H9 (cell line): ENCODE results near the gene OR10AD1. TPM values are rescaled to one million over a fixed set of nuclear protein-coding genes. Genes with fewer than 3 reads are reported as not detected.

ENCODE experiments used
- DNase-seq: peaks from one replicate; pipeline ENCODE4 v3.0.0-alpha.2; 2017
- H2AFZ ChIP-seq: one replicate; pipeline ENCODE4 v1.6.1; 2013; ENCODE audit warnings: mild to moderate bottlenecking, low read length, control low read depth, moderate library complexity
- H2AK5ac ChIP-seq: 2 replicates; pipeline ENCODE4 v1.6.1; 2013; ENCODE audit warnings: low read length, control low read depth, mixed read lengths; ENCODE audit not compliant: insufficient read length
- H2BK120ac ChIP-seq: one replicate; pipeline ENCODE4 v1.6.1; 2013; ENCODE audit warnings: low read depth, mild to moderate bottlenecking, low read length, control low read depth, inconsistent platforms; ENCODE audit not compliant: poor library complexity, severe bottlenecking
- H2BK12ac ChIP-seq: 2 replicates; pipeline ENCODE4 v1.6.1; 2013; ENCODE audit warnings: low read length, control low read depth, mixed read lengths, low read depth; ENCODE audit not compliant: insufficient read length
- H2BK15ac ChIP-seq: 2 replicates; pipeline ENCODE4 v1.6.1; 2013; ENCODE audit warnings: low read depth, low read length, control low read depth
- H2BK20ac ChIP-seq: one replicate; pipeline ENCODE4 v1.6.1; 2013; ENCODE audit warnings: low read depth, mild to moderate bottlenecking, low read length, control low read depth, inconsistent platforms; ENCODE audit not compliant: poor library complexity, severe bottlenecking
- H2BK5ac ChIP-seq: 2 replicates; pipeline ENCODE4 v1.6.1; 2013; ENCODE audit warnings: low read length, control low read depth, mixed read lengths; ENCODE audit not compliant: insufficient read length
- H3K14ac ChIP-seq: 2 replicates; pipeline ENCODE4 v1.6.1; 2013; ENCODE audit warnings: low read length, control low read depth; ENCODE audit not compliant: insufficient read depth
- H3K18ac ChIP-seq: 2 replicates; pipeline ENCODE4 v1.6.1; 2013; ENCODE audit warnings: low read depth, mild to moderate bottlenecking, mixed read lengths, low read length, control low read depth; ENCODE audit not compliant: insufficient read length
- H3K23ac ChIP-seq: 2 replicates; pipeline ENCODE4 v1.6.1; 2013; ENCODE audit warnings: low read length, control low read depth, mixed read lengths, low read depth; ENCODE audit not compliant: insufficient read length
- H3K23me2 ChIP-seq: 2 replicates; pipeline ENCODE4 v1.6.1; 2013; ENCODE audit warnings: low read depth, mild to moderate bottlenecking, mixed read lengths, low read length, control low read depth; ENCODE audit not compliant: insufficient read length, poor library complexity, severe bottlenecking
- H3K27ac ChIP-seq: 2 replicates; pipeline ENCODE4 v1.5.1; 2013; ENCODE audit warnings: low read length, control low read depth, mixed read lengths, low read depth; ENCODE audit not compliant: insufficient read length
- H3K27me3 ChIP-seq: 2 replicates; pipeline ENCODE4 v1.6.1; 2013; ENCODE audit warnings: low read length, control low read depth, inconsistent platforms; ENCODE audit not compliant: insufficient read depth
- H3K4ac ChIP-seq: 2 replicates; pipeline ENCODE4 v1.6.1; 2013; ENCODE audit warnings: low read depth, mild to moderate bottlenecking, control low read depth, inconsistent platforms, low read length, moderate library complexity
- H3K4me1 ChIP-seq: 2 replicates; pipeline ENCODE4 v1.6.1; 2013; ENCODE audit warnings: low read length, control low read depth, inconsistent platforms; ENCODE audit not compliant: insufficient read depth
- H3K4me2 ChIP-seq: 2 replicates; pipeline ENCODE4 v1.6.1; 2013; ENCODE audit warnings: low read length, control low read depth, mixed read lengths; ENCODE audit not compliant: insufficient read length, insufficient read depth
- H3K56ac ChIP-seq: 2 replicates; pipeline ENCODE4 v1.6.1; 2013; ENCODE audit warnings: low read depth, mild to moderate bottlenecking, mixed read lengths, low read length, control low read depth; ENCODE audit not compliant: insufficient read length
- H3K79me1 ChIP-seq: 2 replicates; pipeline ENCODE4 v1.6.1; 2013; ENCODE audit warnings: low read depth, mild to moderate bottlenecking, moderate library complexity, low read length, control low read depth, inconsistent platforms; ENCODE audit not compliant: insufficient read depth, poor library complexity, severe bottlenecking
- H3K79me2 ChIP-seq: 2 replicates; pipeline ENCODE4 v1.6.1; 2013; ENCODE audit warnings: low read length, control low read depth, inconsistent platforms; ENCODE audit not compliant: insufficient read depth
- H3K9ac ChIP-seq: 2 replicates; pipeline ENCODE4 v1.6.1; 2013; ENCODE audit warnings: low read length, control low read depth, mixed read lengths; ENCODE audit not compliant: insufficient read length; ENCODE audit errors: extremely low read depth
- H3K9me3 ChIP-seq: one replicate; pipeline ENCODE4 v1.6.1; 2013; ENCODE audit warnings: low read depth, low read length, inconsistent platforms; ENCODE audit not compliant: control insufficient read depth
- H3T11ph ChIP-seq: one replicate; pipeline ENCODE4 v1.6.1; 2013; ENCODE audit warnings: mild to moderate bottlenecking, low read length, control low read depth, inconsistent platforms
- H4K20me1 ChIP-seq: one replicate; pipeline ENCODE4 v1.6.1; 2013; ENCODE audit not compliant: control insufficient read depth, insufficient read length, insufficient read depth
- H4K5ac ChIP-seq: 2 replicates; pipeline ENCODE4 v1.6.1; 2013; ENCODE audit warnings: low read depth, mild to moderate bottlenecking, mixed read lengths, low read length, control low read depth; ENCODE audit not compliant: insufficient read length
- H4K8ac ChIP-seq: replicated peaks from 2 replicates; pipeline ENCODE4 v1.6.1; 2013; ENCODE audit warnings: low read length, control low read depth, mixed read lengths, low read depth; ENCODE audit not compliant: insufficient read length
- H4K91ac ChIP-seq: 2 replicates; pipeline ENCODE4 v1.6.1; 2013; ENCODE audit warnings: low read depth, mild to moderate bottlenecking, moderate library complexity, mixed read lengths, low read length, control low read depth; ENCODE audit not compliant: insufficient read length
- H3K27ac Mint-ChIP-seq, 3 experiments: 2 replicates in 2 of 3; 3 replicates in 1 of 3; pipeline ENCODE4 v1.8.0; 2020 to 2021; ENCODE audit warnings: mixed read lengths in 3 of 3, mild to moderate bottlenecking in 1 of 3, moderate library complexity in 1 of 3
- H3K27me3 Mint-ChIP-seq: 2 replicates; pipeline ENCODE4 v1.8.0; 2021; ENCODE audit warnings: low read depth, mild to moderate bottlenecking, moderate library complexity, mixed read lengths
- H3K36me3 Mint-ChIP-seq, 3 experiments: 2 replicates in 2 of 3; 3 replicates in 1 of 3; pipeline ENCODE4 v1.8.0; 2020 to 2021; ENCODE audit warnings: low read depth in 3 of 3, mixed read lengths in 3 of 3; ENCODE audit not compliant: insufficient read depth in 1 of 3
- H3K4me1 Mint-ChIP-seq, 2 experiments: 2 replicates each; pipeline ENCODE4 v1.8.0; 2020; ENCODE audit warnings: mixed read lengths in 2 of 2
- H3K4me3 Mint-ChIP-seq, 2 experiments: 2 replicates in 1 of 2; 3 replicates in 1 of 2; pipeline ENCODE4 v1.8.0; 2020 to 2021; ENCODE audit warnings: mild to moderate bottlenecking in 2 of 2, mixed read lengths in 2 of 2, moderate library complexity in 1 of 2
- H3K9me3 Mint-ChIP-seq, 2 experiments: 2 replicates in 1 of 2; 3 replicates in 1 of 2; pipeline ENCODE4 v1.8.0; 2020; ENCODE audit warnings: mild to moderate bottlenecking in 2 of 2, mixed read lengths in 2 of 2, moderate library complexity in 1 of 2
- CTCF ChIP-seq: fragments of 200-600 bp; sonication (generic); conservative IDR thresholded peaks from 3 replicates; pipeline ENCODE4 v1.8.0; 2021; ENCODE audit warnings: antibody characterized with exemption, mild to moderate bottlenecking
- total RNA-seq: library from RNA; stranded (reverse); gene quantifications from 2 replicates; pipeline ENCODE4 v1.2.1, GENCODE V29; 2021

The OR10AD1 gene
- total RNA-seq, 1 experiment from 2014 or later: not detected

- no peaks in the 10 kb centered on the region for H3K27me3 ChIP-seq
- DNase-seq: no peak
- H3K9ac ChIP-seq: no peak overlapping the region
- H4K91ac ChIP-seq: no peak overlapping the region
- no peak overlapping the region for H3K27ac Mint-ChIP-seq
- no peak for TF ChIP-seq CTCF
- H2BK15ac ChIP-seq: no peak overlapping the region
- H3K4me1 ChIP-seq: no peaks in the 10 kb centered on the region
- H2AFZ ChIP-seq: no peak overlapping the region
- H4K20me1 ChIP-seq: no peaks in the 10 kb centered on the region
- H4K8ac ChIP-seq: no peak overlapping the region
- H3K79me1 ChIP-seq: no peaks in the 10 kb centered on the region
- no peaks in the 10 kb centered on the region for H3K36me3 Mint-ChIP-seq
- H2BK20ac ChIP-seq: no peak overlapping the region
- H3K27me3 Mint-ChIP-seq: peaks cover 94% of the 10 kb centered on the region
- no peak overlapping the region for H2BK12ac ChIP-seq
- H4K5ac ChIP-seq: no peak overlapping the region
- H3K14ac ChIP-seq: no peak overlapping the region
- no peak overlapping the region for H3K18ac ChIP-seq
- H3K9me3 ChIP-seq: no peaks in the 10 kb centered on the region
- no peak overlapping the region for H3K4ac ChIP-seq
- no peaks in the 10 kb centered on the region for H3K23me2 ChIP-seq
- H3K4me3 Mint-ChIP-seq: no peak overlapping the region
- no peak overlapping the region for H3K27ac ChIP-seq
- H3K79me2 ChIP-seq: no peaks in the 10 kb centered on the region
- H2BK5ac ChIP-seq: no peak overlapping the region
- H2BK120ac ChIP-seq: no peak overlapping the region
- H3K56ac ChIP-seq: no peak overlapping the region
- no peaks in the 10 kb centered on the region; a peak in 1 of 5 replicates for H3K9me3 Mint-ChIP-seq
- H3T11ph ChIP-seq: no peak overlapping the region
- no peak overlapping the region for H3K4me2 ChIP-seq
- peaks cover under 1 to 4% of the 10 kb centered on the region in 2 experiments; a peak in 3 of 4 replicates for H3K4me1 Mint-ChIP-seq
- no peak overlapping the region for H2AK5ac ChIP-seq
- H3K23ac ChIP-seq: no peak overlapping the region
Measured at GRCh38 chr12:48191096-48191495, 12.0 kb downstream of the OR10AD1 start.
